ENCODE results near the gene ITPR3.

The ITPR3 gene

DNA sequence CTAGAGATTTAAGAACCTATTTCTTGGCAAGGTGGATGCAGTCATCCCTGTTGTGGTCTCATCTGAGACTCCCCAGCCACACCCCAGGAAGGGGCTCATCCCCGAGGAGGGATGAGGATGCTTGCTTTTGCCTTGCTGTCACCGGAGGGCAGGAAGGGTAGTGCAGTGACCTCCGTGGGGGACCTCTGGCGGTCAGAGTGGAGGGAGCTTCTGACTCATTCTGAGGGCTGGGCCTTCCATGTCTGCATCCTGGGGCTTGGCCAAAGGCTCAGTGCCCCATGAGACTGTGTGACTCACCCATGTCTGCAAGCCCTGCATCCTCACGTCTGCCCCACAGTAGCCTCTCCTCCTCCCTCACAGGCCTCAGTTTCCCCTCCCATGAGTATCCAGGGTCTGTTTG, 51.7 kb downstream of the ITPR3 start:
- H4K20me1 ChIP-seq (ENCODE audit: insufficient read depth, low read length, poor library complexity, severe bottlenecking) = no peaks in the 10 kb centered on the region
- H3K9me3 ChIP-seq (ENCODE audit: insufficient read depth, low read depth, low read length) = no peaks in the 10 kb centered on the region
- no peaks in the 10 kb centered on the region for H3K4me1 ChIP-seq (ENCODE audit: insufficient read depth, low read length, poor library complexity, severe bottlenecking)
- no peak overlapping the region for H3K4me2 ChIP-seq (ENCODE audit: low read depth, low read length, poor library complexity, severe bottlenecking)
- no peak for TF ChIP-seq EZH2phosphoT487 (IDR thresholded peaks at IDR 0.05; ENCODE audit: borderline replicate concordance)
- TF ChIP-seq CTCF (conservative IDR thresholded peaks at IDR 0.05; ENCODE audit: low read length) = no peak
- no peaks in the 10 kb centered on the region for H3K9me2 ChIP-seq (replicated peaks; ENCODE audit: low read depth, low read length)
- no peaks in the 10 kb centered on the region for H3K27me3 ChIP-seq (ENCODE audit: insufficient read depth, low read length, poor library complexity, severe bottlenecking)
- H3K36me3 ChIP-seq (ENCODE audit: insufficient read depth, low read length) = peaks cover 24% of the 10 kb centered on the region; the same call in 1 of the 2 replicates
- no peak overlapping the region for H3K4me3 ChIP-seq (ENCODE audit: low read length, poor library complexity, severe bottlenecking)
- H2AFZ ChIP-seq (ENCODE audit: low read length) = no peak overlapping the region
- H3F3A ChIP-seq (ENCODE audit: low read depth) = no peaks in the 10 kb centered on the region
- H3K9ac ChIP-seq (ENCODE audit: low read depth, low read length, poor library complexity, severe bottlenecking) = no peak overlapping the region
- H3K79me2 ChIP-seq (ENCODE audit: insufficient read depth, low read length) = no peaks in the 10 kb centered on the region

DNA sequence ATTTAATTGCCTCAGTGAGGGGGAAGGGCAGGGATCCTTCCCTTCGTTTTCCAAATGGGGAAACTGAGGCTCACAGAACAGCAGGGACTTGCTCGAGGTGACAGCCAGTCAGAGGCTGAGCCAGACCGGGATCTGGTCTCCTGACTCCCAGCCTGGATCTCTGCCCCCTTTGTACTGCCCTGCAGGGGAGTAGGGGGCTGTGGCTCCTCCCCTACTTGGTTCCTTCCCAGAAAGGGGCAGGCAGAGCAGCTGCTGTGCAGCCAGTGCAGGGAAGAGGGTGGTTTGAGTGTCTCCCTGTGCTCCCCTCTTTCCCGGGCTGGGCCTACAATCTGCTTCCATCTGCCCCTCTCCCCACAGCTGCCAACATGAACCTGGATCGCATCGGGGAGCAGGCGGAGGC, 52.7 kb downstream of the ITPR3 start:
- Histone ChIP-seq H3F3A (ENCODE audit: low read depth) (no peaks in the 10 kb centered on the region), H3K9ac (ENCODE audit: low read depth, low read length, poor library complexity, severe bottlenecking) (no peak overlapping the region), H3K36me3 (ENCODE audit: insufficient read depth, low read length) (peaks cover 25% of the 10 kb centered on the region; the same call in 1 of the 2 replicates), H3K4me2 (ENCODE audit: low read depth, low read length, poor library complexity, severe bottlenecking) (no peak overlapping the region), H3K4me1 (ENCODE audit: insufficient read depth, low read length, poor library complexity, severe bottlenecking) (no peaks in the 10 kb centered on the region), H3K27me3 (ENCODE audit: insufficient read depth, low read length, poor library complexity, severe bottlenecking) (no peaks in the 10 kb centered on the region), H3K9me2 (replicated peaks; ENCODE audit: low read depth, low read length) (no peaks in the 10 kb centered on the region), H2AFZ (ENCODE audit: low read length) (no peak overlapping the region), H4K20me1 (ENCODE audit: insufficient read depth, low read length, poor library complexity, severe bottlenecking) (no peaks in the 10 kb centered on the region), H3K9me3 (ENCODE audit: insufficient read depth, low read depth, low read length) (no peaks in the 10 kb centered on the region), H3K79me2 (ENCODE audit: insufficient read depth, low read length) (no peaks in the 10 kb centered on the region), H3K4me3 (ENCODE audit: low read length, poor library complexity, severe bottlenecking) (no peak overlapping the region)
- no peak for TF ChIP-seq CTCF (conservative IDR thresholded peaks at IDR 0.05; ENCODE audit: low read length)
- no peak for TF ChIP-seq EZH2phosphoT487 (IDR thresholded peaks at IDR 0.05; ENCODE audit: borderline replicate concordance)

- no peak overlapping the region for H3K4me2 ChIP-seq (ENCODE audit: low read depth, low read length, poor library complexity, severe bottlenecking)
Observed at GRCh38 chr6:33675968-33676367, 54.8 kb downstream of the ITPR3 start.

More at GRCh38 chr6:33675968-33676367, 54.8 kb downstream of the ITPR3 start:
- H2AFZ ChIP-seq (ENCODE audit: low read length) = no peak overlapping the region
- H3K9ac ChIP-seq (ENCODE audit: low read depth, low read length, poor library complexity, severe bottlenecking) = no peak overlapping the region
- H3K4me3 ChIP-seq (ENCODE audit: low read length, poor library complexity, severe bottlenecking) = no peak overlapping the region
- H3K9me3 ChIP-seq (ENCODE audit: insufficient read depth, low read depth, low read length) = no peaks in the 10 kb centered on the region
- no peaks in the 10 kb centered on the region for H4K20me1 ChIP-seq (ENCODE audit: insufficient read depth, low read length, poor library complexity, severe bottlenecking)
- no peaks in the 10 kb centered on the region for H3K27me3 ChIP-seq (ENCODE audit: insufficient read depth, low read length, poor library complexity, severe bottlenecking)
- no peaks in the 10 kb centered on the region for H3K4me1 ChIP-seq (ENCODE audit: insufficient read depth, low read length, poor library complexity, severe bottlenecking)
- H3K79me2 ChIP-seq (ENCODE audit: insufficient read depth, low read length) = no peaks in the 10 kb centered on the region
- H3K9me2 ChIP-seq (replicated peaks; ENCODE audit: low read depth, low read length) = no peaks in the 10 kb centered on the region
- peaks cover 16% of the 10 kb centered on the region; the same call in 1 of the 2 replicates for H3K36me3 ChIP-seq (ENCODE audit: insufficient read depth, low read length)
- H3F3A ChIP-seq (ENCODE audit: low read depth) = no peaks in the 10 kb centered on the region
- TF ChIP-seq EZH2phosphoT487 (IDR thresholded peaks at IDR 0.05; ENCODE audit: borderline replicate concordance) (no peak), CTCF (conservative IDR thresholded peaks at IDR 0.05; ENCODE audit: low read length) (no peak)
